Mucosa of stomach (tissue), 1 donor: Measurements from ENCODE around the gene GH2.

Experiments
- H3K27me3 ChIP-seq: one replicate; pipeline ENCODE4 v1.7.0; 2013; ENCODE audit warnings: mild to moderate bottlenecking, low read length; ENCODE audit not compliant: control insufficient read depth, insufficient read depth
- H3K36me3 ChIP-seq: one replicate; pipeline ENCODE4 v1.7.0; 2013; ENCODE audit warnings: low read length; ENCODE audit not compliant: control insufficient read depth, insufficient read depth
- H3K4me1 ChIP-seq: one replicate; pipeline ENCODE4 v1.7.0; 2013; ENCODE audit warnings: mild to moderate bottlenecking, low read length; ENCODE audit not compliant: control insufficient read depth, insufficient read depth
- H3K4me3 ChIP-seq: one replicate; pipeline ENCODE4 v1.7.0; 2013; ENCODE audit warnings: low read length
- H3K9ac ChIP-seq: one replicate; pipeline ENCODE4 v1.7.0; 2013; ENCODE audit warnings: mild to moderate bottlenecking, low read length, moderate library complexity
- H3K9me3 ChIP-seq: one replicate; pipeline ENCODE4 v1.7.0; 2013; ENCODE audit warnings: mild to moderate bottlenecking, low read length, moderate library complexity; ENCODE audit not compliant: control insufficient read depth
- donor health status: Pancreatic carcinoma.

The GH2 gene

DNA sequence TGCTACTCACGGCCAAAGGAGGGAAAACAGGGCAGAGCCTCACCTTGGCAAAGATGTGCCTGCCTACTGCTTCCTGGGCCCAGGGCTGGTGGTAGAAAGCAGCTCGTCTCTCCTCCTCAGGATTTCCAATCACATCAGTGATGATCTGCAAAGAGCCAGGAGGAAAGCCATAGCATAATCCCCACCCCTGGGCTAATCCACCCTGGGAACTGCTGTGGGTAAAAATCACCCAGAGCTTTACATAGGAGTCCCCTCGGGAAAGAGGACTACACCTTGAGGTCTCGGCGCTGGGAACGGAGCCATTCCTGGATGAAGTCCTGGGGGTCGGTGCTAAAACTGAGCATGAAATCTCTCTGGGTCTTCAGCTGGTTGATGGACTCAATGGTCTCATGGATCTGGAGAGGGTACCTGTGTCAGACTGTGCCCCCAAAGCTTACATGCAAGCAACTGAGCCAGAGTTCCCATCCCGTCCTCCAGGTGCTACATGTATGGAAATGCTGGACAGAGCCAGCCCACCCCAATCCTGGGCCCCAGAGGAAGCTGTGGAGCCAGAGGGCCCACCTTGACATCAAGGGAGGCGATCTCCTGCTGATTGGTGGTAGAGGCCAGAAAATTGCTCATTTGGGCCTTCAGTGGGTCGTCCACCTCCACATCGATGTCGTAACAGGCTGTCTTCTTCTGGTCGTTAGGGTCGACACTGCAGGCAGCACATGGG, 48.6 kb downstream of the GH2 start:
- Histone ChIP-seq H3K27me3 (no peaks in the 10 kb centered on the region), H3K9me3 (no peaks in the 10 kb centered on the region), H3K9ac (no peak overlapping the region), H3K36me3 (peaks cover 25% of the 10 kb centered on the region), H3K4me1 (peaks cover 11% of the 10 kb centered on the region), H3K4me3 (no peak overlapping the region)

DNA sequence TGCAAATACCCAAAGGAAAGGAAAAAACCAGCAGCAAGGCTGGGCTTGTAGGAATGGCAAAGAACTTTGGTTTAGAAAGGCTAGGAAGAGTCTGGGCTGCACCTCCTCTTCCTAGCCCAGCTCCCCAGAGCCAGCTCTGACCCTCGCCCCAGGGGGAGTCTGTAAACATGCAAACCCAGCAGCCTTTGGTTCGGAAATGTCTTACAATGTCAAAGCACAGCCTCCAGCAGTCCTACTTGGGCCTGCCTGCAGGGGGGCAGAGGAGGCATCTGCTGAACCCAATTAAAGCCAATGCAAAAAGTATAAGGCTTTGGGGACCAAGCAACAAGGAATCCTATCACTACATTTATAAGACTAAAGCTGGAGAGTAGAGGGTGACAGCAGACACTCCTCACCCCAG, 49.3 kb downstream of the GH2 start:
- H3K4me3 ChIP-seq, result no peak overlapping the region
- no peak overlapping the region for H3K9ac ChIP-seq
- H3K27me3 ChIP-seq, result no peaks in the 10 kb centered on the region
- peaks cover 10% of the 10 kb centered on the region for H3K4me1 ChIP-seq
- H3K36me3 ChIP-seq, result peaks cover 25% of the 10 kb centered on the region
- no peaks in the 10 kb centered on the region for H3K9me3 ChIP-seq

DNA sequence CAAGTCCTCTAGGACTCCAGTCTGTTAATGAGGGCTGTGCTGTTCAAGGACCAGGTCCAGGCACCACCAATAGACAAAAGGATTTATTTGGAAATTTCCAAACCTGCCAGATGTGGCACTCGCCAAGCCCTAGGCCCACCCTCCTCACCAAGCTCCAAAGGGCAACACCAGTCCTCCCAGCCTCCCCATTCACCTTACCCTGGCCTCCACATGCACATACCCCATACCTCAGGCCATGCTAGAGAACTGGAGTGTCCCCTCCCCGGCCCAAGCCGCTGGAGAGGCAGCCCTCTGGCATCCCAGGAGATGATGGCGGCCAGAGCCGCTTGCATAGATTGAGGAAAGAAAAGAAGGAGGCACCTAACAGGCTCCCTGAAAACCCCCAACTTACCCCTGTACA, 49.7 kb downstream of the GH2 start:
- Histone ChIP-seq H3K27me3 (no peaks in the 10 kb centered on the region), H3K9me3 (no peaks in the 10 kb centered on the region), H3K36me3 (peaks cover 25% of the 10 kb centered on the region), H3K4me3 (no peak overlapping the region), H3K4me1 (peaks cover 10% of the 10 kb centered on the region), H3K9ac (no peak overlapping the region)

DNA sequence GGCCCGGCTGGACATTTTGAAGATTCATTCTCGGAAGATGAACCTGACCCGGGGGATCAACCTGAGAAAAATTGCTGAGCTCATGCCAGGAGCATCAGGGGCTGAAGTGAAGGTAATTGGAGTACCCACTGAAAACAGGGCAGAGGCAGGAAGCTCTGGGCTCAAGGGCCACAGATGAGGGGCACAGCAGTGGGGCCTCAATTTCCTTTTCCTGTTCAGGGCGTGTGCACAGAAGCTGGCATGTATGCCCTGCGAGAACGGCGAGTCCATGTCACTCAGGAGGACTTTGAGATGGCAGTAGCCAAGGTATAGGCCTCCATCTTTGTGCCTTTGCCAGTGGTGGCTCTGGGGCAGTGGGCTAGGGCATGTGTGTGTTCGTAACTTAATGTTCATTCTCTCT, 50.2 kb downstream of the GH2 start:
- H3K9ac ChIP-seq, result no peak overlapping the region
- H3K27me3 ChIP-seq, result no peaks in the 10 kb centered on the region
- H3K4me1 ChIP-seq, result peaks cover 10% of the 10 kb centered on the region
- H3K36me3 ChIP-seq, result peaks cover 25% of the 10 kb centered on the region
- H3K4me3 ChIP-seq, result no peak overlapping the region
- no peaks in the 10 kb centered on the region for H3K9me3 ChIP-seq

DNA sequence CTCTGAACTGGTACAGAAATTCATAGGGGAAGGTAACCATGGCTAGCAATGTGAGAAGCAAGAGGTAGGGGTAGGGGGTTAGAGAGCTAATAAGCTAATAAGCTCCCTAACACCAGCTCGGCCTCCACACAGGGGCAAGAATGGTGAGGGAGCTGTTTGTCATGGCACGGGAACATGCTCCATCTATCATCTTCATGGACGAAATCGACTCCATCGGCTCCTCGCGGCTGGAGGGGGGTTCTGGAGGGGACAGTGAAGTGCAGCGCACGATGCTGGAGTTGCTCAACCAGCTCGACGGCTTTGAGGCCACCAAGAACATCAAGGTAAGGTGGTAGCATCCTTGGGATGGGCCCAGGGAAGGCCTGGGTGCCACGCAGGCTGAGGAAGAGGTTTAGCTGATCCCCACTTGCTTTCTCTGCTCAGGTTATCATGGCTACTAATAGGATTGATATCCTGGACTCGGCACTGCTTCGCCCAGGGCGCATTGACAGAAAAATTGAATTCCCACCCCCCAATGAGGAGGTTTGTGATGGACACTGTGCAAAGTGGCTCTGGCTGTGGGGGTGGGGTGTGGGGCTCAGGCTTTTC, 50.7 kb downstream of the GH2 start:
- H3K27me3 ChIP-seq, result no peaks in the 10 kb centered on the region

DNA sequence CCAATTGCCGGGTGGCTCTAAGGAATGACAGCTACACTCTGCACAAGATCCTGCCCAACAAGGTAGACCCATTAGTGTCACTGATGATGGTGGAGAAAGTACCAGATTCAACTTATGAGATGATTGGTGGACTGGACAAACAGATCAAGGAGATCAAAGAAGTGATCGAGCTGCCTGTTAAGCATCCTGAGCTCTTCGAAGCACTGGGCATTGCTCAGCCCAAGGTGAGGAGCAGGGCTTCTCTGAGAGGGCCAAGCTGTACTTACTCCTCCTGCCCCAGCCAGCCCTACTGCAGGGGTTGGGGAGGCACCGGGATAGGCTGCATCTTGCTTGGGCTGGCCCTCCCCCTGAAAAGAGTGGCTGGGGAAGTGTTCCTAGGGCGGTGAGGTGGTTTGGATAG, 51.5 kb downstream of the GH2 start:
- H3K27me3 ChIP-seq, result no peaks in the 10 kb centered on the region
- H3K4me1 ChIP-seq, result peaks cover 19% of the 10 kb centered on the region
- no peak overlapping the region for H3K9ac ChIP-seq
- no peaks in the 10 kb centered on the region for H3K9me3 ChIP-seq
- H3K4me3 ChIP-seq, result no peak overlapping the region
- peaks cover 25% of the 10 kb centered on the region for H3K36me3 ChIP-seq

More for the DNA sequence above, 50.7 kb downstream of the GH2 start:
- no peak overlapping the region for H3K4me3 ChIP-seq
- no peaks in the 10 kb centered on the region for H3K9me3 ChIP-seq
- H3K9ac ChIP-seq, result no peak overlapping the region
- peaks cover 25% of the 10 kb centered on the region for H3K36me3 ChIP-seq
- peaks cover 13% of the 10 kb centered on the region for H3K4me1 ChIP-seq
